Hippocampal formation (tissue), 2 donors: ENCODE data around the gene CZIB.
A peak's percentile ranks its signal among the peaks of the same experiment; 100 is the strongest.

ENCODE experiments used
- DNase-seq, 2 donors: peaks; one replicate each; lab custom pipeline; 2025; lab: John Stamatoyannopoulos, UW

Gene CZIB

GRCh38 chr1:53220171-53220961, at the start of gene CZIB:
TSS of gene CZIB (minus strand) at chr1:53220634. CDS start at chr1:53220575, 59 bp downstream.
- peak; percentile 77 to 88 for DNase-seq

- no peak for DNase-seq
These were observed 49.7 kb upstream of the CZIB start for GRCh38 chr1:53270107-53270506.

- DNase-seq = no peak
These were observed 47.3 kb upstream of the CZIB start for GRCh38 chr1:53267761-53268160.

- no peak for DNase-seq
These were observed 45.6 kb upstream of the CZIB start for GRCh38 chr1:53266038-53266437.

- DNase-seq = no peak
These were observed 45.1 kb upstream of the CZIB start for GRCh38 chr1:53265581-53265980.

- no peak for DNase-seq
These were observed 43.6 kb upstream of the CZIB start for GRCh38 chr1:53264048-53264447.

GRCh38 chr1:53262000-53262399, 41.6 kb upstream of the CZIB start:
- no peak for DNase-seq

GRCh38 chr1:53260631-53261247, 40.3 kb upstream of the CZIB start:
- no peak for DNase-seq

- DNase-seq = no peak
These were observed 39.5 kb upstream of the CZIB start for GRCh38 chr1:53259932-53260331.

- DNase-seq = no peak
These were observed 37.8 kb upstream of the CZIB start for GRCh38 chr1:53258216-53258615.

- DNase-seq = no peak
These were observed 37.1 kb upstream of the CZIB start for GRCh38 chr1:53257454-53258081.

- no peak for DNase-seq
These were observed 36.3 kb upstream of the CZIB start for GRCh38 chr1:53256511-53257453.

GRCh38 chr1:53255031-53255430, 34.6 kb upstream of the CZIB start:
- no peak for DNase-seq

GRCh38 chr1:53254011-53254640, 33.7 kb upstream of the CZIB start:
- no peak for DNase-seq

- DNase-seq = no peak
These were observed 29.9 kb upstream of the CZIB start for GRCh38 chr1:53250325-53250724.

- DNase-seq = no peak
These were observed 29.3 kb upstream of the CZIB start for GRCh38 chr1:53249706-53250105.

GRCh38 chr1:53246261-53247134, 26.1 kb upstream of the CZIB start:
- no peak for DNase-seq

- DNase-seq = no peak
These were observed 23.7 kb upstream of the CZIB start for GRCh38 chr1:53244141-53244540.

- no peak for DNase-seq
These were observed 21.9 kb upstream of the CZIB start for GRCh38 chr1:53242381-53242780.

GRCh38 chr1:53241828-53242227, 21.4 kb upstream of the CZIB start:
- DNase-seq = no peak
